HG03108 (cell line): ENCODE data around the gene TNS4.

ENCODE experiments used
- ATAC-seq: cut with Tn5 transposase; IDR thresholded peaks from one replicate; pipeline ENCODE4 v1.9.1; 2021; ENCODE audit warnings: moderate library complexity; ENCODE audit not compliant: unreplicated experiment

TNS4 gene

DNA sequence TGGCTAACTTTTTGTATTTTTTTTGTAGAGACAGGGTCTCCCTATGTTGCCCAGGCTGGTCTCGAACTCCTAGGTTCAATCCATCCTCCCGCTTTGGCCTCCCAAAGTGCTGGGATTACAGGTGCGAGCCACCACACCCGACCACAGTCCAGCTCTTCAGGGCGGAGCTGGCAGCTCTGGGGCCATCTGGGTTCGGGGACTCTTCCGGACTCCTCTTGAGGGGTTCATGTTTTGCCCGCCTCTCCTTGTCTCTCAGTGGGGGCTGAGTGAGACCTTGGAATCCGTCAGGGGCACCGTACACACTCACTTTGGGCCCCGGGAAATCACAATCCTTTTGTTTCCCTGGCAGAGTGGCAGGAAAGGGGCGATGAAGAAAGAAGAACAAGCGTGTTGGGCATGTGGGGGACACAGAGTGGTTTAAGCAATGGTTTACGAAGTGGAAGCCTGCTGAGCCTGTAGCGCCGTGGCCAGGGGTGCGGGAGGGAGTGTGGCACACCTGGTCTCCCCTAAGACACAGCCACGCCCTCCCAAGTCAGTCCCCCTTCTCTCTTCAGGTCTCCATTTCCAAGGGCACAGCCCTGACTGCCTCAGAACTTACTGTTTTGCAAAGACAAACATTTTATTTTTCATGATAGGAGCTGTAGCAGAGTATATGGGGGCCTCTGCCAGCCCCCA lies 26.1 kb downstream of the TNS4 start:
- no peak for ATAC-seq

DNA sequence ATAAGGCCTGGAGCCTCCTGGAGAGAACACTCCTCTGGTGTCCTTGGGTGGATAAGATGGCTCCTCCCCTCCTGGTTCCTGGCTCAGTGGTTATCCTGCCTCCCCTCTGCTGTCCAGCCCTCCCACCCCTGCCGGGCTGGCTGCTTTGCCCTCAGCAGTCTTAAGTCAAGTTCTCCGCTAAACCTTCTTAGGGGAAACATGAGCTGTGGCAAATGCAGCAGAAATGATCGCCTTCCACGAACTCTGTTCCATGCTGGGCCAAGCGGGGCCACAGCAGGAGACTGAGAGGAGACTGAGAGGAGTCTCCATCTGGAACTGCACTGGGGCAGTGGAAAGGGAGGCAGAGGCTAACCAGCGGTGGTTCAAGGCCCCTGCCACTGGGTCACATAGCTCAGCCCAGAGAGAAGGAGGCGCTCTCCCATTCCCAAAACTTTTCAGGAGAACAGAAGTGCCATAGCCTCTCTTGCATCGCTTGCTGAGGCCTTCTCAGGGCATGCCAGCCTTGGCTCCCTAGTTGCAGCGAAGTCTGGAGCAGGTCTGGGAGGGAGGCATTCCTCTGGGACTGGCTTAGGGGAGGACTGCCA lies 26.9 kb downstream of the TNS4 start:
- no peak for ATAC-seq

DNA sequence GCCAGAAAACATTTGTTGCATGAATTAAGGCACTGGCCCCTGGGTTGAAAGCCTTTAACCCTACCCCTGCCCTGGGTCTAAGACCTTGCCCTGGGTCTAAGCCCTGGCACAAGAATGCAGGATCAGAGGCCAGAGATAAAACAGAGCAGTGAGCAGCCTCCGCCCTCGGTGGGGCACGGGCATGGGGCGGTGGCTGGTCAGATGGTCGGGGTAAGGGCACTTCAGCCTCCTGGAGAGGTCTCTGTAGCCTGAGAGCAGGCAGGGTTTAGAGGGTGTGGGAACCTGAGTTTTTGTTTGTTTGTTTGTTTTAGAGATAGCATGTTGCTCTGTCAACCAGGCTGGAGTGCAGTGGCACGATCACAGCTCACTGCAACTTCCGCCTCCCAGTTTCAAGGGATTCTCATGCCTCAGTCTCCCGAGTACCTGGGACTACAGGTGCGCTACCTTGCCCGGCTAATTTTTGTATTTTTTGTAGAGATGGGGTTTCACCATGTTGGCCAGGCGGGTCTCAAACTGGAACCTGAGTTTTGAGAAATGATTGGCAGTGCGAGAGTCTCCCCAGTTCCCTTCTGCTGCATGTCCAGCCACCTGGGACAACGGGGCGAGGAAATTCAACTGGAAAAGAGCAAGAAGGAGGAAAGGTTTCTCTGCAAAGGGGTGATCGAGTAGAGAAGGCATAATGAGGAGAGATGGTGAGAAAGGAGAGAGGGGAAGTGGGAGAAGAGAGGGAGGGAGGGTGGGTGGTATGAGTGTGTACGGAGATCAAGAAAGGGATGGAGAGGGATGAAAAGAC lies 27.7 kb downstream of the TNS4 start:
- no peak for ATAC-seq

- no peak for ATAC-seq
These were observed 28.5 kb downstream of the TNS4 start for GRCh38 chr17:40472733-40473452.

DNA sequence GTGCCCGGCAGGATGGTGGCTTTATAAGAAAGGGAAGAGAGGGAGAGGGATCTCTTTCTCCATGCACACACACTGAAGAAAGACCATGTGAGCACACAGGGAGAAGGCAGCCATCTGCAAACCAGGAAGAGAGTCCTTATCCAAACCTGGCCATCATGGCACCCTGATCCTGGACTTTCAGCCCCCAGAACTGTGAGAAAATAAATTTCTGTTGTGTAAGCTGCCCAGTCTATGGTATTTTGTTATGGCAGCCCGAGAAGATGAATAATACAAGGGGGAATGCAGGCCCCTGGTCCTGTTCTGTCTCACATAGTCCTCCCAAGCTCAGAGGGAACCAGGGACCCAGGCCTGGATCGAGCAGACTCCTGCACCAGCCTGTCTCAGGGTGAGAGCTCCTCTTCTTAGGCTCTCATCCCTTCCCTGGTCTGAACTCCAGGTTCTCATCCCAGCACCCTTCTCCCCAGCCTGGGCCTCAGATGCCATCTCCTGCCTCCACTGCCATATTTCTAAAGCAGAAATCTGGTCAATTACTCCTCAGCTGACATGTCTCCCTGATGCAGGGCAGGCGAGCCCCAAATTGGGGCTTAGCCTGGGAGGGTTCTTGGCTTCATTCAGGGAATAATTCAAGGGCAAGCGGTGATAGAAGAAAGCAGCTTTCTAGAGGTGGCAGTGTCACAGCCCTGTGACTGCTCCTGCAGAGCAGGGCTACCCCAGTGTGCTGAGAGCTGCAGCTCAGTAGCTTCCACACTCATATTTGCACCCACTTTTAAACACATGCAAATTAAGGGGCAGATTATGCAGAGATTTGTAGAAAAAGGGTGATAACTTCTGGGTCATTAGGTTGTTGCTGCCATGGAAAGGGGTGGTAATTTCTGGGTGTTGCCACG lies 29.3 kb downstream of the TNS4 start:
- no peak for ATAC-seq

- ATAC-seq = no peak
These were observed 30.2 kb downstream of the TNS4 start for GRCh38 chr17:40470932-40471828.

DNA sequence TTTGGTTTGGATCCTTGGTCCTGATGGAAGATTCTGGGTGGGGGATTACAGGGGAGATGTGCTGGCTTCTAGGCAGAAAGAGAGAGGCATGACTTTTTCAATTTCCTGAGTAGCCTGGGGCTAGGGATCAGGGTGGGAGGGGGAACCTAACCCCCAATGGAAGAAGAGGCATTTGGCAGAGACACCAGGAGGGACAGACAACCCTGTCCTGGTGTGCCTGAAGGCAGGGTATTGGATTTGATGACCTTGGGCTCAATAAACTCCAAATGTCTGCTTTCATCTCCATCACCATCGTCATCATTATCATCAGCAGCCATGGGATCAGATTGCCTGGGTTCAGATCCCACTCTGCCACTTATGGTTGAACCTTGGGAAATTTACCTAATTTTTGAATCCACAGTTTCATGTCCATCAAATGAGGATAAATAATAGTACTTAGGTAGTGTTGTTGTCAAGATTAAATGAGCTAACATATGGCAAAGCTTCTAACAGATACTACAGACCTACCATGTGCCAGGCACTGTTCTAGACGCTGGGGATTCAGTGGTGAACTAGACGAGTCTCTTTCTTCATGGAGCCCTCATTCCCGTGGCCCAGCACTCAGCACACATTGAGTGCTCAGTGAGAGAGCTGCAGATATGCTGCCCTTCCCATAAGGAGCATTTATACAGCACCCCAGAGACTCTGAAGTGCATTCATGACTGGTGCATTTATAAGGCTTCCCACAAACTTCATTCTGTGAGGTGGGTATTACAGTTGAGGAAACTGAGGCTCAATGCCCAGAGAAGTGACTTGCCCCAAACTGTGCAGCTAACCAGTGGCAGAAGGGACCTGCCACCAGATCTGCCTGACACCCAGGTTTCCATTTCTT lies 31.4 kb downstream of the TNS4 start:
- no peak for ATAC-seq

DNA sequence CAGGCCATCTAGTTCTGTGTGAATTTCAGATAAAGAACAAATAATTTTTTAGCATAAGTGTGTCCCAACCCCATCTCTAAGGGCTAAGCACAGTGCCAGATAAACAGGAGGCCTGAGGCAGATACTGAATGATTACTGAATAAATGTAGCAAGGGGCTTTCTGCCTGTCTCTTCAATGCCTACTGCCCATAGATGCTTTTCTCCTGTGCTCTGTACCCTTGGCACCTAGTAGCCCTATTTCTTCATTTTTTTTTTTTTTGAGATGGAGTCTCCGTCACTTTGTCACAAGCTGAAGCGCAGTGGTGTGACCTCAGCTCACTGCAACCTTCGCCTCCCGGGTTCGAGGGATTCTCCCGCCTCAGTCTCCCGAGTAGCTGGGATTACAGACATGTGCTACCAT lies 32.9 kb downstream of the TNS4 start:
- ATAC-seq = no peak

DNA sequence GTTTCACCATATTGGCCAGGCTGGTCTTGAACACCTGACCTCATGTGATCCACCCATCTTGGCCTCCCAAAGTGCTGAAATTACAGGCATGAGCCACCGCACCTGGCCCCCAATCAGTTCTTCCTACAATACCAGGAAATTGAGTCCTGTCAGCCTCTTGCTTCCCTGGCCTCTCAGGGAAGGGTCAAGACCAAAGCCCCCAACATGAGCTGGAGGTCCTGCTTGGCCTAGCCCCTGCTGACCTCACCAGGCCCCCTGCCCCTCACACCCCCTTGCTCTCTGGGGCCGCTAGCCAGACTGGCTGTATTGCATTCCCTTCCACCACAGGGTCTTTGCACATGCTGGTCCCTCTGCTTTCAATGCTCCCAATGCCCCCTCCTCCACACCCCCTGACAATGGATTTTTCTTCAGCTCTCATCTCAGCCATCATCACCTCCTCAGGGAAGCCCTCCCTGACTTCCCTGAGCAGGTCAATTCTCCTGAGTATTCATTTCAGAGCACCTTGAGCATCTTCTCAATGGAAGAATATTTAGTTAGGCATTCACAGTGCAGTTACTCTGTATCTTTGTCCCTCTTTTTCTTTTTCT lies 34.0 kb downstream of the TNS4 start:
- no peak for ATAC-seq

GRCh38 chr17:40466298-40466971 lies 35.0 kb downstream of the TNS4 start:
- no peak for ATAC-seq

- no peak for ATAC-seq
These were observed 37.0 kb downstream of the TNS4 start for GRCh38 chr17:40464392-40464855.

- ATAC-seq = no peak
These were observed 38.3 kb downstream of the TNS4 start for GRCh38 chr17:40463122-40463550.

GRCh38 chr17:40462343-40463121 lies 38.9 kb downstream of the TNS4 start:
- no peak for ATAC-seq

DNA sequence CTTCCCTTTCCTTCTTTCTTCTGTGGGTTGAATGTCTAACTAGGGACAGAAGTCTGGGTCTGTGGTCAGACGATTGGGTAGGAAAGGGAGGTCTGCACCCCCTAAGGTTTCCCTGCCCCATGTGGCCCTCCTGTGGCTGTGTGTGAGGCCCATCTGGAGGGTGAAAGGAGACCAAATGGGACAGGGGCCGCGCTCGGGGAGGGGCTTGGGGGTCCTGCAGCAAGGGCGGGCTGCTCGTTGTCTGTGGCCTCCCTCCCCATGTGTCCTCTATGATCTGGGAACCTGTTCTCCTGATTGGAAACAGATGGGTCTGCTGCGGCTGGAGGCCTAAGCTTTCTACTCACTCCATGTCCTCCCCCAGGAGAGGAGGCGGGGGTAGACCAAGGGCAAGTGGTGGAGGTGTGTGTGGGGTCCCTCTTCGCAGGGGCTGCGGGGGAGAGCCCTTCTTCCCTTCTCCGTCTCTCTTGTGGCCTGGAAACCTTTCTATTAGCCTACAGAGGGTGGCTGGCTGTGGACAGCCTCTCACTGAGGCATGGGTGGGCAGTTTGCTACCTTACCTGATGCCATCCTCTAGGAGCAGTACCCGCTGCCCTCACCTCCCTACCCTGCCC lies 39.6 kb downstream of the TNS4 start:
- no peak for ATAC-seq

GRCh38 chr17:40460968-40461731 lies 40.3 kb downstream of the TNS4 start:
- no peak for ATAC-seq

DNA sequence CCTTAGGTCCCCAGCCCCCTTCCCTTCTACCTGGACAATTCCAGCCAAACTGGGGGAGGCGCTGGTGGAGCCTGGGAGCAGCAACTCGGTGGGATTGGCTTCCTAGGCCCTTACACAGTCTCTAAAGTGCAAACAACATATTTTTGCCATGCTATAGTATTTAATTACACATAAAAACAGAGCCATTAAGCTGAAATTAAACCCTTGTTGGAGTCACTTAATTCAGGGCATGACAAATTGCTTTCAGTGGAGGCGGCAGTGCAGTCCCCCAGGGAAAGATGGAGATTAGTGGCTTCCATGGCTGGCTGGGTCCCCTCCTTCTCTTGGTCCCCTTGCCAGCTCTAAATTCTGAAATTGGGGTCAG lies 40.8 kb downstream of the TNS4 start:
- ATAC-seq = no peak
